Loucy (cell line): ENCODE results near the gene CAMK1D.

Source experiments
- H2AFZ ChIP-seq: fragments of 200-600 bp; sonication (generic); 2 replicates; pipeline ENCODE4 v1.6.0; 2016; ENCODE audit warnings: antibody characterized with exemption, mild to moderate bottlenecking, low read length, moderate library complexity
- H3F3A ChIP-seq: fragments of 200-600 bp; 2 replicates; pipeline ENCODE4 v1.6.0; 2016; ENCODE audit warnings: antibody characterized with exemption, low read depth, mild to moderate bottlenecking
- H3K27me3 ChIP-seq: fragments of 200-600 bp; sonication (generic); 2 replicates; pipeline ENCODE4 v1.6.1; 2014; ENCODE audit warnings: low read length, mild to moderate bottlenecking; ENCODE audit not compliant: insufficient read depth, poor library complexity, severe bottlenecking
- H3K36me3 ChIP-seq: fragments of 200-600 bp; sonication (generic); 2 replicates; pipeline ENCODE4 v1.6.1; 2016; ENCODE audit warnings: low read length; ENCODE audit not compliant: insufficient read depth
- H3K4me1 ChIP-seq: fragments of 200-600 bp; sonication (generic); 2 replicates; pipeline ENCODE4 v1.5.1; 2014; ENCODE audit warnings: low read length, mild to moderate bottlenecking; ENCODE audit not compliant: insufficient read depth, poor library complexity, severe bottlenecking
- H3K4me2 ChIP-seq: fragments of 200-600 bp; sonication (generic); 2 replicates; pipeline ENCODE4 v1.6.0; 2014; ENCODE audit warnings: antibody characterized with exemption, low read length, low read depth, mild to moderate bottlenecking; ENCODE audit not compliant: poor library complexity, severe bottlenecking
- H3K4me3 ChIP-seq: fragments of 200-600 bp; sonication (generic); 2 replicates; pipeline ENCODE4 v1.5.1; 2014; ENCODE audit warnings: low read length, mild to moderate bottlenecking, mixed read lengths; ENCODE audit not compliant: poor library complexity, severe bottlenecking
- H3K79me2 ChIP-seq: fragments of 200-600 bp; sonication (generic); 2 replicates; pipeline ENCODE4 v1.6.1; 2014; ENCODE audit warnings: low read length; ENCODE audit not compliant: insufficient read depth
- H3K9ac ChIP-seq: fragments of 200-600 bp; sonication (generic); 2 replicates; pipeline ENCODE4 v1.6.0; 2014; ENCODE audit warnings: mild to moderate bottlenecking, low read depth, low read length, moderate library complexity; ENCODE audit not compliant: poor library complexity, severe bottlenecking
- H3K9me2 ChIP-seq: fragments of 200-600 bp; sonication (generic); replicated peaks from 2 replicates; pipeline ENCODE4 v1.6.1; 2016; ENCODE audit warnings: low read depth, low read length, mixed read lengths
- H3K9me3 ChIP-seq: fragments of 200-600 bp; sonication (generic); 2 replicates; pipeline ENCODE4 v1.6.1; 2014; ENCODE audit warnings: mild to moderate bottlenecking, antibody characterized with exemption, low read length, low read depth; ENCODE audit not compliant: insufficient read depth
- H4K20me1 ChIP-seq: fragments of 200-600 bp; sonication (generic); 2 replicates; pipeline ENCODE4 v1.6.0; 2014; ENCODE audit warnings: antibody characterized with exemption, low read length, mild to moderate bottlenecking; ENCODE audit not compliant: insufficient read depth, poor library complexity, severe bottlenecking
- CTCF ChIP-seq: fragments of 200-600 bp; sonication (generic); conservative IDR thresholded peaks from 2 replicates; pipeline ENCODE4 v1.5.1; 2014; ENCODE audit warnings: mild to moderate bottlenecking, antibody characterized with exemption, low read length
- EZH2phosphoT487 ChIP-seq: fragments of 200-600 bp; IDR thresholded peaks from 2 replicates; pipeline ENCODE4 v1.6.1; 2018; ENCODE audit warnings: antibody characterized with exemption, mild to moderate bottlenecking, moderate library complexity, borderline replicate concordance

CAMK1D gene

GRCh38 chr10:12470719-12471118 is 121.4 kb downstream of the CAMK1D start:
- Histone ChIP-seq H3K36me3 (no peaks in the 10 kb centered on the region), H3K4me1 (no peaks in the 10 kb centered on the region), H3K9me3 (no peaks in the 10 kb centered on the region), H3K27me3 (no peaks in the 10 kb centered on the region), H3K9me2 (no peaks in the 10 kb centered on the region), H3K4me3 (no peak overlapping the region), H2AFZ (no peak overlapping the region), H4K20me1 (no peaks in the 10 kb centered on the region), H3F3A (no peaks in the 10 kb centered on the region), H3K9ac (no peak overlapping the region), H3K4me2 (no peak overlapping the region), H3K79me2 (no peaks in the 10 kb centered on the region)
- TF ChIP-seq CTCF (no peak), EZH2phosphoT487 (no peak)

- TF ChIP-seq CTCF = no peak
- TF ChIP-seq EZH2phosphoT487 = no peak
- Histone ChIP-seq H3K27me3 (no peaks in the 10 kb centered on the region), H3K9me3 (no peaks in the 10 kb centered on the region), H4K20me1 (no peaks in the 10 kb centered on the region), H3K4me1 (no peaks in the 10 kb centered on the region), H3K9me2 (no peaks in the 10 kb centered on the region), H3K36me3 (no peaks in the 10 kb centered on the region), H3K9ac (no peak overlapping the region), H2AFZ (no peak overlapping the region), H3F3A (no peaks in the 10 kb centered on the region), H3K79me2 (no peaks in the 10 kb centered on the region), H3K4me3 (no peak overlapping the region), H3K4me2 (no peak overlapping the region)
These were observed 121.8 kb downstream of the CAMK1D start for GRCh38 chr10:12471135-12471534.

GRCh38 chr10:12473491-12473890 is 124.1 kb downstream of the CAMK1D start:
- Histone ChIP-seq H3K9me3 (no peaks in the 10 kb centered on the region), H3K4me3 (no peak overlapping the region), H3K9me2 (no peaks in the 10 kb centered on the region), H3K4me1 (no peaks in the 10 kb centered on the region), H3K79me2 (no peaks in the 10 kb centered on the region), H4K20me1 (no peaks in the 10 kb centered on the region), H3K36me3 (no peaks in the 10 kb centered on the region), H2AFZ (no peak overlapping the region), H3K9ac (no peak overlapping the region), H3K4me2 (no peak overlapping the region), H3K27me3 (no peaks in the 10 kb centered on the region), H3F3A (no peaks in the 10 kb centered on the region)
- TF ChIP-seq CTCF (no peak), EZH2phosphoT487 (no peak)
